Stimulated activated naive CD8-positive, alpha-beta T cell treated with anti-CD3 and anti-CD28 coated beads, Interleukin-15, amount 100 ng/mL, for 72 hours (primary cell): ENCODE data around the gene GRIK5.

Source experiments
- ATAC-seq: fragments of 150-1000 bp; cut with Tn5 transposase; 2 replicates; pipeline ENCODE4 v1.10.0; 2021; ENCODE audit warnings: mild to moderate bottlenecking, moderate library complexity
- DNase-seq, 2 donors: peaks; one replicate each; pipeline ENCODE4 v3.0.0; 2021 to 2022
- H3K27ac Mint-ChIP-seq, 2 donors: one replicate each; pipeline ENCODE4 v1.8.0; 2022; ENCODE audit warnings: mild to moderate bottlenecking in 2 of 2, mixed read lengths in 2 of 2, moderate library complexity in 2 of 2
- H3K27me3 Mint-ChIP-seq: one replicate; pipeline ENCODE4 v1.8.0; 2022; ENCODE audit warnings: mixed read lengths
- H3K4me1 Mint-ChIP-seq: one replicate; pipeline ENCODE4 v1.8.0; 2022; ENCODE audit warnings: mild to moderate bottlenecking, mixed read lengths
- H3K4me3 Mint-ChIP-seq, 2 donors: one replicate each; pipeline ENCODE4 v1.8.0; 2022; ENCODE audit warnings: mild to moderate bottlenecking in 2 of 2, mixed read lengths in 2 of 2, moderate library complexity in 1 of 2
- H3K9me3 Mint-ChIP-seq, 2 donors: one replicate each; pipeline ENCODE4 v1.8.0; 2022; ENCODE audit warnings: mixed read lengths in 2 of 2

GRIK5 gene

DNA sequence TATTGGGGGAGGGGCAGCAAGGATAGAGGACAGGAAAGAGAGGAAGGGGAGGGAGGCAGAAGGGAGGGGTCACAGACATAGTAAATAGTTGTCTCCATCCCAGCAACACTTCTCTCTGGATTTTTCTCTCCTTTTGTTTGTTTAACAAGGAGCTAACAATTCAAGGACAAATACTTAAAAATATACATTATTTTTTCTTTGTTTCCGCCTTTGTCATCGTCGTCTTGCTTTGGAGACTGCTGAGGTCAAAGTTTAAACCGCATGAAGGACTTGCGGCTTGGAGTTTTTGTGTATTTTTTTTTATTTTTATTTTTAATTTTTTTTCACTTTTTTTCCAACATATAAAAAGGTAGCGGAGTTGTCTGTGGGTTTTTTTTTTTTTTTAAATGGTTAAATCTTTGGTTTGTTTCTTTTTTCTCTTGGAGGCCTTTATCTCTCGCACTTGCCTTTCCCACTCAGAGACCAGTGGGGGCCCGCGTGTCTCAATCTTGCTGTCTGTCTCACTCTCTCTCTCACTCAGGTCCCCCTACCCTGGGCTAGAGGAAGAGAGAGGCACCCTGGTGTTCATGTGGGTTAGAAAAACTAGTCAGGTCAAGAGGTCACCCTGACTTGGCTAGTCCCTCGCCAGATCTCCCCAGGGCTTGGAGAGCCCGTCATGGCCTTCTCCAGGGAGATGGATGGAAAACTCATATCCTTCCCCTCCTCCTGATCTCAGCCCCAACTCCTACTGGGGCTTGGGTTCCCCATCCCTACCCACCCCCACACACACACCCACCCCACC, 17.0 kb upstream of the GRIK5 start:
- DNase-seq: no peak
- H3K9me3 Mint-ChIP-seq: no peaks in the 10 kb centered on the region
- H3K4me3 Mint-ChIP-seq: no peak overlapping the region
- ATAC-seq: peak; percentile 27
- H3K27me3 Mint-ChIP-seq: no peaks in the 10 kb centered on the region
- H3K4me1 Mint-ChIP-seq: peaks cover 48% of the 10 kb centered on the region
- H3K27ac Mint-ChIP-seq: peak overlapping the region; percentile 25 to 31

DNA sequence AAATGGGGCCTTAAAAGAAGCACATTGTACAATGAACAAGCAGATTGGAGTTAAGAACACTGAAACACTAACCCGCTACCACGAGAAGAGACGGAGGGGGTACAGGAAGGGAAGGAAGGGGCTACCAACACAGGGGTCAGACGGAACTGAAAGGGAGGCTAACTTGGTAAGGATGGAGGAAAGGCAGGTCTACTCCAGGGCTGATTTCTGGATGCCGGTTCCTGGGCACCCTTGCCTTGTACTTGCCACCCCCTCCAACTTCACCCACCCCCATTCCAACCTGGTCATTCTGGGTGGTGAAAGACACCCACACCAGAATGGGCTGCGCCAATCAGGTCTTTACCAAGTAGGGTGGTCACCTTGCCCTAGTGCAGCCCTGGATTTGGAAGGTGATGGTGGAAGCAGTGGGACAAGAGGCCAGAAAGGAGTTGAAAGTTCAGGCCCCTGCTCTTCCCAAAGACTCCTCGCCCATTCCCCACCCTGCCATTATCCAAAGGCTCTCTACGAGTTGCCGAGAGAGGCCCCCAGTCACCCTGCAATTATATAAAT, 16.3 kb upstream of the GRIK5 start:
- H3K9me3 Mint-ChIP-seq: no peaks in the 10 kb centered on the region
- no peak overlapping the region for H3K4me3 Mint-ChIP-seq
- H3K27me3 Mint-ChIP-seq: no peaks in the 10 kb centered on the region
- peaks cover 49% of the 10 kb centered on the region for H3K4me1 Mint-ChIP-seq
- no peak for ATAC-seq
- DNase-seq: no peak
- H3K27ac Mint-ChIP-seq: no peak overlapping the region

DNA sequence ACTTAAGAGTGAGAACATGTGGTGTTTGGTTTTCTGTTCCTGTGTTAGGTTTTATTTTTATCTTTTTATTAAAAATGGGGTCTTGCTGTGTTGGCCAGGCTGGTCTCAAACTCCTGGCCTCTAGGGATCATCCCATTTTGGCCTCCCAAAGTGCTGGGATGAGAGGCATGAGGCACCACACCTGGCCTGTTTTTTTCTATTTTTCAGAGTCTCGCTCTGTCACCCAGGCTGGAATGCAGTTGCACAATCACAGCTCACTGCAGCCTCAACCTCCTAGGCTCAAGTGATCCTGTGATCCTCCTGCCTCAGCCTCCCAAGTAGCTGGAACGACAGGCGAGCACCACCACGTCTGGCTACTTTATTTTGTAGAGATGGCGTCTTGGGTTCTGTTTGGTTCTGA, 13.5 kb upstream of the GRIK5 start:
- no peak for ATAC-seq
- Mint-ChIP-seq H3K4me1 (peaks cover 35% of the 10 kb centered on the region), H3K27ac (no peak overlapping the region), H3K4me3 (no peak overlapping the region), H3K9me3 (no peaks in the 10 kb centered on the region), H3K27me3 (no peaks in the 10 kb centered on the region)
- DNase-seq: no peak

DNA sequence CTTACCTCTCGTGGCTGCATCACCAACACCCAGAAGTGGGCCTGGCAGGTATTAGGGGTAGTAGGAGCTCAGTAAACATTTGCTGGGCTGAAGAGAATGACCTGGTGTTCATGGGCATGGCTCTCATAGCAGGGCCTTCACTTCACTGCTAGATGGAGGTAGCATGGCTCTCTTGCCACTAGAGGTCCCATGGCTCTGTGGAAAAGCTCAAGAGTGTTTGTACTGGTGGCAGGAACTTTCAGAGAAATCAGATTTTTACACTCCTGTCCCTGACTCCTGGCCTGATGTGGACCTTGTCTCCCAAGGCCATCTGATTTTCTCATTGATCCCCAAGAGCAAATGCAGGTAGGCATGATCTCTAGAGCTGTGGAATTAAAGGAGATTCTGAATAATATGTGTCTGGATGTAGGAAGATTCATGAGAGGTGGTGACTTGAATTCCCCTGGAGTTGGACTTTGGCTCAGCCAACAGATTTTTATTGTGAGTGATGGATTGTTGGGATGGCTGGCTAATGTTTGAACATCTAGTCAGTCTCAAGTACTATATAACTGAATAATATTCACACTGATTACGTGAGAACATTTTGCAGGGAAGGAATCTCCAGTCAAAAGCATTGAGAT, 11.7 kb upstream of the GRIK5 start:
- Mint-ChIP-seq H3K9me3 (no peaks in the 10 kb centered on the region), H3K27ac (no peak overlapping the region), H3K4me1 (peaks cover 40% of the 10 kb centered on the region), H3K4me3 (no peak overlapping the region), H3K27me3 (no peaks in the 10 kb centered on the region)
- DNase-seq: no peak
- ATAC-seq: peak; percentile 79

DNA sequence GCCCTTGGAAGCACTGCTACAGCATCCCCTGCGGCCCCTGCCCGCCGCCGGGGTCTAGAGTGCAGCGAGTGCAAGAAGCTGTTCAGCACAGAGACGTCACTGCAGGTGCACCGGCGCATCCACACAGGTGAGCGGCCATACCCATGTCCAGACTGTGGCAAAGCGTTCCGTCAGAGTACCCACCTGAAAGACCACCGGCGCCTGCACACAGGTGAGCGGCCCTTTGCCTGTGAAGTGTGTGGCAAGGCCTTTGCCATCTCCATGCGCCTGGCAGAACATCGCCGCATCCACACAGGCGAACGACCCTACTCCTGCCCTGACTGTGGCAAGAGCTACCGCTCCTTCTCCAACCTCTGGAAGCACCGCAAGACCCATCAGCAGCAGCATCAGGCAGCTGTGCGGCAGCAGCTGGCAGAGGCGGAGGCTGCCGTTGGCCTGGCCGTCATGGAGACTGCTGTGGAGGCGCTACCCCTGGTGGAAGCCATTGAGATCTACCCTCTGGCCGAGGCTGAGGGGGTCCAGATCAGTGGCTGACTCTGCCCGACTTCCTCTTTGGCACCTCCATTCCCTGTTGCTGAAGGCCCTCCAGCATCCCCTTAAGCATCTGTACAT, 10.9 kb upstream of the GRIK5 start:
- H3K4me3 Mint-ChIP-seq: no peak overlapping the region

DNA sequence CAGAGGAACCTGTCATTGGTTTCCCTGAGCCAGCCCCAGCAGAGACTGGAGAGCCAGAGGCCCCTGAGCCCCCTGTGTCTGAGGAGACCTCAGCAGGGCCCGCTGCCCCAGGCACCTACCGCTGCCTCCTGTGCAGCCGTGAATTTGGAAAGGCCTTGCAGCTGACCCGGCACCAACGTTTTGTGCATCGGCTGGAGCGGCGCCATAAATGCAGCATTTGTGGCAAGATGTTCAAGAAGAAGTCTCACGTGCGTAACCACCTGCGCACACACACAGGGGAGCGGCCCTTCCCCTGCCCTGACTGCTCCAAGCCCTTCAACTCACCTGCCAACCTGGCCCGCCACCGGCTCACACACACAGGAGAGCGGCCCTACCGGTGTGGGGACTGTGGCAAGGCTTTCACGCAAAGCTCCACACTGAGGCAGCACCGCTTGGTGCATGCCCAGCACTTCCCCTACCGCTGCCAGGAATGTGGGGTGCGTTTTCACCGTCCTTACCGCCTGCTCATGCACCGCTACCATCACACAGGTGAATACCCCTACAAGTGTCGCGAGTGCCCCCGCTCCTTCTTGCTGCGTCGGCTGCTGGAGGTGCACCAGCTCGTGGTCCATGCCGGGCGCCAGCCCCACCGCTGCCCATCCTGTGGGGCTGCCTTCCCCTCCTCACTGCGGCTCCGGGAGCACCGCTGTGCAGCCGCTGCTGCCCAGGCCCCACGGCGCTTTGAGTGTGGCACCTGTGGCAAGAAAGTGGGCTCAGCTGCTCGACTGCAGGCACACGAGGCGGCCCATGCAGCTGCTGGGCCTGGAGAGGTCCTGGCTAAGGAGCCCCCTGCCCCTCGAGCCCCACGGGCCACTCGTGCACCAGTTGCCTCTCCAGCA, 10.1 kb upstream of the GRIK5 start:
- peak overlapping the region in 1 of 2 donors; percentile 69 for H3K27ac Mint-ChIP-seq
- no peak overlapping the region for H3K4me3 Mint-ChIP-seq
- ATAC-seq (no peak), DNase-seq (no peak)
- no peaks in the 10 kb centered on the region for H3K9me3 Mint-ChIP-seq
- H3K4me1 Mint-ChIP-seq: peaks cover 44% of the 10 kb centered on the region
- no peaks in the 10 kb centered on the region for H3K27me3 Mint-ChIP-seq

More for the DNA sequence above, 10.9 kb upstream of the GRIK5 start:
- H3K27me3 Mint-ChIP-seq: no peaks in the 10 kb centered on the region
- no peak for DNase-seq
- peak overlapping the region in 1 of 2 donors; percentile 35 for H3K27ac Mint-ChIP-seq
- no peaks in the 10 kb centered on the region for H3K9me3 Mint-ChIP-seq
- ATAC-seq: no peak
- peaks cover 44% of the 10 kb centered on the region for H3K4me1 Mint-ChIP-seq

DNA sequence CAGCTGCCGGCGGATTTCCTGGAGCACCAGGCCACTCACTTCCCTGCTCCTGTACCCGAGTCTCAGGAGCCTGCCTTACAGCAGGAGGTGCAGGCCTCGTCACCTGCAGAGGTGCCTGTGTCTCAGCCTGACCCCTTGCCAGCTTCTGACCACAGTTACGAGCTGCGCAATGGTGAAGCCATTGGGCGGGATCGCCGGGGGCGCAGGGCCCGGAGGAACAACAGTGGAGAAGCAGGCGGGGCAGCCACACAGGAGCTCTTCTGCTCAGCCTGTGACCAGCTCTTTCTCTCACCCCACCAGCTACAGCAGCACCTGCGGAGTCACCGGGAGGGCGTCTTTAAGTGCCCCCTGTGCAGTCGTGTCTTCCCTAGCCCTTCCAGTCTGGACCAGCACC, 9.3 kb upstream of the GRIK5 start:
- Mint-ChIP-seq H3K9me3 (no peaks in the 10 kb centered on the region), H3K27ac (no peak overlapping the region), H3K27me3 (no peaks in the 10 kb centered on the region), H3K4me3 (no peak overlapping the region), H3K4me1 (peaks cover 44% of the 10 kb centered on the region)
- DNase-seq: no peak
- no peak for ATAC-seq

DNA sequence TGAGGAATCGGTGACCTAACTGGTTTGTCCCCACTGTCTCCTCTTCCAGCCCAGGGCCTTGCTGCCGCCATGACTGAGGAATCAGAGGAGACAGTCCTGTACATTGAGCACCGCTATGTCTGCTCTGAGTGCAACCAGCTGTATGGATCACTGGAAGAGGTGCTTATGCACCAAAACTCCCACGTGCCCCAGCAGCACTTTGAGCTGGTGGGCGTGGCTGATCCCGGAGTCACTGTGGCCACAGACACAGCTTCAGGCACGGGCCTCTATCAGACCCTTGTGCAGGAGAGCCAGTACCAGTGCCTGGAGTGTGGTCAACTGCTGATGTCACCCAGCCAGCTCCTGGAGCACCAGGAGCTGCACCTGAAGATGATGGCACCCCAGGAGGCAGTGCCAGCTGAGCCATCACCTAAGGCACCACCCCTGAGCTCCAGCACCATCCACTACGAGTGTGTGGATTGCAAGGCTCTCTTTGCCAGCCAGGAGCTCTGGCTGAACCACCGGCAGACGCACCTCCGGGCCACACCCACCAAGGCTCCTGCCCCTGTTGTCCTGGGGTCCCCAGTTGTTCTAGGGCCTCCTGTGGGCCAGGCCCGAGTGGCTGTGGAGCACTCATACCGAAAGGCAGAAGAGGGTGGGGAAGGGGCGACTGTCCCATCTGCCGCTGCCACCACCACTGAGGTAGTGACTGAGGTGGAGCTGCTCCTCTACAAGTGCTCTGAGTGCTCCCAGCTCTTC, 8.7 kb upstream of the GRIK5 start:
- Mint-ChIP-seq H3K9me3 (no peaks in the 10 kb centered on the region), H3K27ac (peak overlapping the region; percentile 69 to 94), H3K4me3 (peak overlapping the region; percentile 45 to 93), H3K4me1 (peaks cover 44% of the 10 kb centered on the region), H3K27me3 (no peaks in the 10 kb centered on the region)
- no peak for DNase-seq
- no peak for ATAC-seq

DNA sequence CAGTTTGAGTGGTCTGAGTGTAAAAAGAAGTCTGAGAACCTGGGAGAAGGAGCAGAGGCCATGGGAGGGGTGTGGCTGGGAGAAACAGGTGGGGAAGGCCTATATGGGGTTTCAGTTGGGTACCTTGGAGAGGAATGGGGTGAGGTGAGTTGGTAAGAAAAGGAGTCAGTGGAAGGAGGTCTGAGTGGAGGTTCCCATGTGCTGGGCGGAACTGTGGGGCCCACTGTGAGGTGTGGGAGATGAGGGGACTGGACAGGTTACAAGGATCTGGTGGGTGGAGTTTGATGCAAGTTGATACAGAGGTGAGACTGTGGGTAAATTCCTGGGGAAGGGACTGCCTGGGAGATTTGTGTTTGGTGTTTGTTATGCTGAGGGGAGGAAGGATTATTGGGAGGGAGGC, 8.1 kb upstream of the GRIK5 start:
- no peak for ATAC-seq
- no peak for DNase-seq
- Mint-ChIP-seq H3K27ac (peak overlapping the region; percentile 94 to 96), H3K4me3 (peak overlapping the region; percentile 93 to 94), H3K27me3 (no peaks in the 10 kb centered on the region), H3K9me3 (no peaks in the 10 kb centered on the region), H3K4me1 (peaks cover 44% of the 10 kb centered on the region)

DNA sequence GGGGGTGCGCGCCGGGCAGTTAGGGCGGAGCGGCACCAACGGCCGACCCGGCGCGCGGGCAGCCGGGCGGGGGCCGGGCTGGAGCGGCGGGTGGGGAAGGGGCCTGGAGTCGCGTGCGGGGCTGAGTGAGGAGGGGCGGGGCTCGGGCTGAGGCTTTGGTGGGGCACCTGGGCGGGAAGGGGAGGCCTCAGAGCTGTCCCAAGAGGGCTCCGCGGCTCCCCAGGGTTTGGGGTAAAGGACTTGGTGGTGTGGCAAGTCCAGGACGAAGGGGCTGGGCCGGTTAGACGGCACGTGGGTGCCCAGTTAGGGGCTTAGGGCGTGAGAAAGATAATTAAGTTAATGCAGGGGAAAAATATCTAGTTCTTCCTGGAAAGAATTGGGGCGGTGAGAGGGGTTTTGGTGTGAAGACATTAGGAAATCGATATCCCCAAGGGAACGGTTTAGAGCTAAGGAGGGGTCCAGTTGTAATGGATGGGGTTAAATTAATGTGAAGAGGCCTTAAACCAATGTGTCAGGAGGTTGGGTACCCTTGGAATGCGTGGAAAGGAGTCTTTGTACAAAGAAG, 6.5 kb upstream of the GRIK5 start:
- peaks cover 37% of the 10 kb centered on the region for H3K4me1 Mint-ChIP-seq
- DNase-seq (no peak), ATAC-seq (no peak)
- no peaks in the 10 kb centered on the region for H3K27me3 Mint-ChIP-seq
- H3K27ac Mint-ChIP-seq: peak overlapping the region; percentile 96
- no peaks in the 10 kb centered on the region for H3K9me3 Mint-ChIP-seq
- peak overlapping the region; percentile 93 to 94 for H3K4me3 Mint-ChIP-seq

DNA sequence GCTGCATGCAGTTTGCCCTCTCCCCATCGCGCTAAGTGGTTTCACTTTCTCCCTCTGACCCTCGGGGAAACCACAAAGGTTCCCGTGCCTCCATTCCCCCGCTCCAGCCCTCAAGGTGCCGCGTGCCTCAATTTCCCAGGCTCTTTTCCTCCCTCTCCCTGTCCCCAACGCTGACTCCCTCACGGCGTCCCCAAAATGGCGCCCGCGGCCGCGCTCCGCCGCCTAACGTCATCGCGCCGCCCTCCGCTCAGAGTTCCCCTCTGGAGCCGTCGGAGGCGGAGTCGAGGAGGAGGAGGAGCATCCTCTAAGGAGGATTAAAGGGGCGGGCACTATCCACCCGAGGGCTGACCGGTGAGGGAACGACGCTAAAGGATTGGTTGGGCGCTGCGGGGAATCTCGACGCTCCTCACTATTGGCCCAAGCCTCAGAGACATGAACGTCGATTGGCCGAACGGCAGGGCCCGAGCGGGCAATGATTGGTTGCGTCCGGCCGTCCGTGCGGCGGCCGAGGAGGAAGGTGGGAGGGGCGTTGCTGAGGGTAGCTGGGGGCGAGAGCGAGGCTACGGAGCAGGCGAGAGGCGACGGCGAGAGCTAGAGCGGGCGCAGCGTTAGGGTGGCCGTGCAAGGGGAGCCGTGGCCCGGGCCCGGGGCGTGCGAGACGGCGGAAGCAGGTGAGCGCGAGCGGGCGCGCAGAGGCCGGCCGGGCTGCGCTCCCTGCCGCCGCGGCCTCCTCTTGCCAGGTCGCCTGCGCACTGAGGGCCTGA, 5.8 kb upstream of the GRIK5 start, which contains the start of gene ZNF574:
Gene ZNF574, plus strand, starts transcription at position 551 of the 764 bp plus-strand sequence. CDS start 2,441 bp downstream, outside the sequence.
- ATAC-seq (peak; percentile 97), DNase-seq (peak; percentile 97 to 99)
- Mint-ChIP-seq H3K4me1 (peaks cover 30% of the 10 kb centered on the region), H3K9me3 (no peaks in the 10 kb centered on the region), H3K27ac (peak within 1 kb of the TSS; percentile 99), H3K4me3 (peak within 1 kb of the TSS; percentile 93 to 94), H3K27me3 (peaks cover 3% of the 10 kb centered on the region)

DNA sequence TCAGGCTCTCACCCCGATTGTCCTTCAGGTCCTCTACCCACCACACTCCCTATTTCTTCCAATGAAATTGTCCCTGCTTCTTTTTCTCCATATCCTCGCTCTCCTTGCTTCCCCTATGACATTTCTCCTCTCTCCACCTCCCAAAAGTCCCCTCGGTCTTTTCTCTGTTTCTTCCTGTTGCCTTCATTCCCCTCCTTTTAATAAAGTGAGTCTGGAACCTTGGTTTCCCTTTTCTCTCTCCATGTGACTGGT, 5.3 kb upstream of the GRIK5 start:
- peaks cover 9% of the 10 kb centered on the region for H3K27me3 Mint-ChIP-seq
- peak overlapping the region; percentile 99 for H3K27ac Mint-ChIP-seq
- no peaks in the 10 kb centered on the region for H3K9me3 Mint-ChIP-seq
- peak in 1 of 2 donors; percentile 16 for DNase-seq
- H3K4me1 Mint-ChIP-seq: peaks cover 30% of the 10 kb centered on the region
- peak overlapping the region; percentile 93 to 94 for H3K4me3 Mint-ChIP-seq
- peak; percentile 3 for ATAC-seq

DNA sequence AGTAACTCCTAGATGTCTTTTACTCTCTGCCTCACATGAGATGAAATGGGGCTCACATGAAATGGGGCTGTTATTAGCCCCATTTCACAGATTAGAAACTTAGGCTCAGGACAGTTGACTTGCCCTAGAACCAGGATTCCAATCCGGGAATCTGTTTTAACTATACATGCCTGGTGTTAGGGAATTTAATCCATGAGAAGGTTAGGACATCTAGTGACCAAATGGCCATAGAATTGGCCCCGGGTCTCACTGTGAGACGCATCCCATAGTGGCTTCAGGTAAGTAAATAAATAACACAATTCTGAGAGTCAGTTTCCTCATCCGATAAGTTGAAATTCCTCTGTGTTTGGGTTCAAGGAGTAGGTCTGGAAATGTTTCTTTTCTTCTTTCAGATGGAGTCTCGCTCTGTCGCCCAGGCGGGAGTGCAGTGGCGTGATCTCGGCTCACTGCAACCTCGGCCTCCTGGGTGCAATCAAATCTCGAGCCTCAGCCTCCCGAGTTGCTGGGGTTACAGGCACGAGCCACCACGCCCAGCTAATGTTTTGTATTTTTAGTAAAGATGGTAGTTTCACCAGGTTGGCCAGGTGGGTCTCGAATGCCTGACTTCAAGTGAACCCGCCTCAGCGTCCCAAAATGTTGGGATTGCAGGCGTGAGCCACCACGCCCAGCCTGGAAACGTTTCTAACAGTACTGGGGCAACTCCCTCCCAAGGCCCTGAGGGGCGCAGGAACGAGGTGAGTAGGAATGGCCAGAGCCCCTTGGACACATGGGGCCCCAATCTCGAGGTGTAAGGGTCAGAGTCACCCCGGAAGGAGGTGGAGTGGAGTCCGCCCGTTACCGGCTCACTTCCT, 4.7 kb upstream of the GRIK5 start:
- DNase-seq: peak in 1 of 2 donors; percentile 28
- peaks cover 13% of the 10 kb centered on the region for H3K27me3 Mint-ChIP-seq
- H3K4me3 Mint-ChIP-seq: peak overlapping the region; percentile 93 to 94
- no peak for ATAC-seq
- peaks cover 30% of the 10 kb centered on the region for H3K4me1 Mint-ChIP-seq
- H3K27ac Mint-ChIP-seq: peak overlapping the region; percentile 99
- H3K9me3 Mint-ChIP-seq: no peaks in the 10 kb centered on the region
